ENCODE results near the gene ABHD6. TPM values are rescaled to one million over a fixed set of nuclear protein-coding genes. Genes with fewer than 3 reads are reported as not detected.
"Not testable (repeated sequence)": the region's sequence is repeated elsewhere in the genome, so short reads cannot be mapped to it uniquely, and the experiment has no call there.

ABHD6 gene, protein sequence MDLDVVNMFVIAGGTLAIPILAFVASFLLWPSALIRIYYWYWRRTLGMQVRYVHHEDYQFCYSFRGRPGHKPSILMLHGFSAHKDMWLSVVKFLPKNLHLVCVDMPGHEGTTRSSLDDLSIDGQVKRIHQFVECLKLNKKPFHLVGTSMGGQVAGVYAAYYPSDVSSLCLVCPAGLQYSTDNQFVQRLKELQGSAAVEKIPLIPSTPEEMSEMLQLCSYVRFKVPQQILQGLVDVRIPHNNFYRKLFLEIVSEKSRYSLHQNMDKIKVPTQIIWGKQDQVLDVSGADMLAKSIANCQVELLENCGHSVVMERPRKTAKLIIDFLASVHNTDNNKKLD
- 8.9 and 11.4 TPM in 2 replicates for total RNA-seq (2014; rRNA removed; shearing (Covaris generic); ENCODE audit: low replicate concordance)

DNA sequence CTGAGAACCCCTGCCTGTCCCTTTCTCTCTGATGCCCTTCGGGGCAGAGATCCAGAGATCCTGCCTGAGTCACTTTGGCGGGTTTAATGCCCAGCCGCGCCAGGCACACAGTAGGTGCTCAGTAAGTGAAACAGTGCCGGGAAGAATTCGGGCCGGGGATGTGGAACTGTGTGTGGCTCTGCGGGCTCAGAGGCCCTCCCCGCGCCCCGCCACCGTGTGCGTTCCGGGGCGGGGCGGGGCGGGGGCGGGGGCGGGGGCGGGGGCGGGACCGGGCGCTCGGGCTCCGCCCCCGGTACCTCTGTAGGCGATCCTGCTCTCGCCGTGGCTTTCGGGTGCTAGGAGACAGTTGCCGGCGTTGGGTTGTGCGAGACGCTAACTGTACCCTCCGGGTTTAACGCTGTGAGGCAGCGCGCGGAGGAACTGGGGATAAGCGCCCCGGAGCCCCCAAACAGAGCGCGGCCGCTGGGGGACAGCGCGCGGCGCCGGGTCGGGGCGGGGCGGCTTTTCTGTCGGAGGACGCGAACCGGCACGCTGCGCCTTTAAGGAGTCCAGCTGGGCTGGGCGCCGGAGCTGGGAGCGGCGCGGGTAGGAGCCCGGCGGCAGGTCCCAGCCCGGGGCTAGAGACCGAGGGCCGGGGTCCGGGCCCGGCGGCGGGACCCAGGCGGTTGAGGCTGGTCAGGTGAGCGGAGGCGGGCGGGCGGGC, at the start of gene ABHD6:
TSS of gene ABHD6 (plus strand) at position 555 of the 703 bp plus-strand sequence. CDS start 18,795 bp downstream, outside the sequence.
- in situ Hi-C loops (cut with HindIII; ENCODE audit: low pct_unique_long_range_greater_than_20kb, low sequenced_read_pairs), result no loop called here

DNA sequence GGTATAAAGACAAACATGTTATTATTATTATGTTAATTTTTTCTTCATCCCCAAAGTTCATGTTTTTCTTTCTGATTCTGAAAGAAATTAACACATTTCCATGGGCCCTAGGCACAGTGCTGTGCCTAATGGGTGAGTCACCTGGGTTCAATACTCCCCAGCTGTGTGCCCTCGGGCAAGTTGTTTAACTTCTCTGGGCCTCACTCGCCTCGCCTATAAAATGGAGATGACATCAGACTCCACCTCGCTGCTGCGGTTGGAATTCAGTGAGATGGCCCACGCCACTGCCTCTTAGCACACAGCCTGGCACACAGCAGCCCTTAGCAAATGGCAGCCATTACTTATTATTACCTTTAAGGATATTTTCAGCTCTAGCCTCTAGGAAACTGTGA, 49.4 kb upstream of the ABHD6 start:
- no peak for DNase-seq (ENCODE audit: low read depth)
- in situ Hi-C loops (cut with HindIII; ENCODE audit: low pct_unique_long_range_greater_than_20kb, low sequenced_read_pairs), result no loop called here

More for the DNA sequence above, at the start of gene ABHD6:
- DNase-seq (ENCODE audit: low read depth), result peak; percentile 74

DNA sequence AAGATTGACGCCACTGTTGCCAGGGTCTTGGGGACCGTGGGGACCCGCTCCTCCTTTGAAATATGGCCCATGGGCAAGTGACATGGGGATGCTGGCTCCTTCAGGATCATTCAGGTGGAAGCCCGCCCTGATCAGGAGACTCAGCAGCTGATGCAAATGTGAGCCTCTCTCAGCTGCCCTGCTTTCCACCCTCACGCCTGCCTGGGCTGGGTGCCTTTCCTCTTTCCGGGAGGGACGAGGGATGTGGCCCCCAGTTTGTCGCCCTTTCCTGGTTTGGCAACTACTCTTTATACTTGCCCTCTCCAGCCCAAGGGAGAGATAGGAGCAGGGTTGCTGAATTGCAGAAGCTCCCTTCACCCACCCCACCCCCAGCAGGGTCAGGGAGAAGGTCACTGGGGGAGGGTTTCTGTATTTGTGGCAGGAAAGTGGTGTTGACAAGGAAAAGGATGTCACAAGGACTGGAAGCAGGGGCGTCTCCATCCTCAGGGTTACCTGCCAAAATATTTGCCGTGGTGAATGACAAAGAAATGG, 48.6 kb upstream of the ABHD6 start:
- DNase-seq (ENCODE audit: low read depth), result no peak
- in situ Hi-C loops (cut with HindIII; ENCODE audit: low pct_unique_long_range_greater_than_20kb, low sequenced_read_pairs), result no loop called here

DNA sequence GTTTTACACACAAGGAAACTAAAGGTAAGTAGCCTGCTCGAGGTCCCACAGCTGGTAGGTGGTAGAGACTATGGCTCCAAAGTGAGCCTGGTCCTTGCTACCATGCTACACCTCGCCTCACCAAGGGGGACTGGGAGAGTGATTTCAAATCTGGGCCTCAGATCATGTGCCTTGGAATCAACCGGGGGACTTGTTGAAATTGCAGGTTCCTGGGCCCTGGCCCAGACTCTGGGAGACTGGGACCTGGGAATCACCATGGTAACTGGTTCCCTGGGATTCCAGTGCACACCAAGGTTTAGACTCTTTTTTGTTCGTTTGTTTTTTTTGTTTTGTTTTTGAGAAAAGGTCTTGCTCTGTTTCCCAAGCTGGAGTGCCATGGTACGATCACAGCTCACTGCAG, 47.9 kb upstream of the ABHD6 start:
- no peak for DNase-seq (ENCODE audit: low read depth)
- in situ Hi-C loops (cut with HindIII; ENCODE audit: low pct_unique_long_range_greater_than_20kb, low sequenced_read_pairs), result no loop called here

DNA sequence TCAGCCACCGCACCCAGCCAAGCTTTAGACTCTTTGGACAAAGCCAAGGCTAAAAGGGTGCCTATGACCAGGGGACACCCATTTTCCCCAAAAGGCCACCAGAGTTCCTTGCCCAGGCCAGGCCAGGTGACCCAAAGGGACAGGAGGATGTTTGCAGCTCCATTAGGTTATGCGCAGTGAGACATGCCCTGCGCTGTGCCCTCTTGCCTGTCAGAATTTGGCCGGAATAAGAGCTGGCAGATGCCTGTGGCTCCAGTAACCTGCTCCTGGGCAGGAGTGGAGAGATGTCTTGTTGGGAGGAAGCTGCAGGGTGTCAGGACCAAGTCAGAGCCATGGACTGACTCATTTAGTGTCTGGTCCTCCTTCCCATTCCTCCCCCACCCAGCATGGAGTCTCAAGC, 47.3 kb upstream of the ABHD6 start:
- DNase-seq (ENCODE audit: low read depth), result no peak
- in situ Hi-C loops (cut with HindIII; ENCODE audit: low pct_unique_long_range_greater_than_20kb, low sequenced_read_pairs), result no loop called here

DNA sequence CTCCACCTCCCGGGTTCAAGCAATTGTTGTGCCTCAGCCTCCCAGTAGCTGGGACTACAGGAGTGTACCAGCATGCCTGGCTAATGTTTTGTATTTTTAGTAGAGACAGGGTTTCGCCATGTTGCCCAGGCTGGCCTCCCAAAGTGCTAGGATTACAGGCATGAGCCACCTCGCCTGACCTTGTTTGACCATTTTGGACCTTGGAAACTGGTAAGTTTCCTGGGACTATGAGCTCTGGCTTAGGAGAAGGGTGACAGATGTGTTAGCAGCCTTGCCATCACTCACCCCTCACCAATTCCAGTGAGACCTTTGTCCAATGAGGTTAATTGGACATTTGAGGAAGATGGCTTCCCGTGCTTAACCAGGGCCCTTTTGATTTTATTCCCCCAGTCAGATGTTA, 46.7 kb upstream of the ABHD6 start:
- DNase-seq (ENCODE audit: low read depth), result no peak
- in situ Hi-C loops (cut with HindIII; ENCODE audit: low pct_unique_long_range_greater_than_20kb, low sequenced_read_pairs), result no loop called here

DNA sequence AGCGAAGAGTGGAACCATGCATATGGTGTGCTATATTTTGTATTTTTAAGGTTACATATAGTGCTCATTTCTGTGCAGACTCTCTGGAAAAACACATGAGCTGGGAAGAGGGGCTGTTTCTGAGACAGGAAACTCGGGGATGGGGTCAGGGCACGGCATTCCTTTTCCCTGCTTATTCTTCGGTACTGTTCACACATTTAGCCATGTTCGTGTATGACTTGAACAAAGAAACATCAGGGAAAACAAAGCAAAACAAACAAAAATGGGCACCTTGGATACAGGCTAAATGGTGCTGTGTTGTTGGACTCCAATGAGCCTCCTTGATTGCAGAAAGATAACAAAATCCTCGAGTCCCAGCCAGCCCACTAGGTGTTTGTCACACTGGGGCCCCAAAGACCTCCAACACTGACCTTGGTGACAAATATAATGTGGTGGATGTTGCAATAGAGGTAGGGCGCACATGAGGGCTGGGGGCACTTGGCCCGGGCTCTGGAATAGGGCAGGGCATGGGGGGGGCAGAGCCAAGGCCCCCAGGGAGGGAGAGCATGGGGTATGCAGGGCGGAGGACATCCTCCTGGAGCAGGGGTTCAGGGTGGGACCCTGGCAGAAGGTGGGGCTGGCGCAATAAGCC, 46.1 kb upstream of the ABHD6 start:
- in situ Hi-C loops (cut with HindIII; ENCODE audit: low pct_unique_long_range_greater_than_20kb, low sequenced_read_pairs), result no loop called here
- no peak for DNase-seq (ENCODE audit: low read depth)

DNA sequence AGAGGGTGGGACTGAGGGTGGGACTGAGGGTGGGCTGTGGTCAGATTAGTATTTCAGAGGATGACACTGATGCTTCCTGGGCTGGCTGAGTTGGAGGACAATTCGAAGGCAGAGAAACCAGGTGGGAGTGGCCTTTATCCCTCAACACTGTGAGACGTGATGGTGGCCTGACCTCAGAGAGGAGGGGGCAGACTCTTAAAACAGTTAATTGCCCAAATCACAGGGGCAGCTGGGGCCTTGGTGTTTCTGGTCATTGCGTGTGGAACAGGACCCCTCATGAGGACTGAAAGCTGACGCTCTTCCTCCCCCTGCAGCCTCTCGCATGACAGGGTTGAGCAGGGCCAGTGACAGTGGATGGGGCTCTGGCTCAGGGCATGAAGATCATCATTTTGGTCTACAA, 45.5 kb upstream of the ABHD6 start:
- DNase-seq (ENCODE audit: low read depth), result no peak
- in situ Hi-C loops (cut with HindIII; ENCODE audit: low pct_unique_long_range_greater_than_20kb, low sequenced_read_pairs), result no loop called here

DNA sequence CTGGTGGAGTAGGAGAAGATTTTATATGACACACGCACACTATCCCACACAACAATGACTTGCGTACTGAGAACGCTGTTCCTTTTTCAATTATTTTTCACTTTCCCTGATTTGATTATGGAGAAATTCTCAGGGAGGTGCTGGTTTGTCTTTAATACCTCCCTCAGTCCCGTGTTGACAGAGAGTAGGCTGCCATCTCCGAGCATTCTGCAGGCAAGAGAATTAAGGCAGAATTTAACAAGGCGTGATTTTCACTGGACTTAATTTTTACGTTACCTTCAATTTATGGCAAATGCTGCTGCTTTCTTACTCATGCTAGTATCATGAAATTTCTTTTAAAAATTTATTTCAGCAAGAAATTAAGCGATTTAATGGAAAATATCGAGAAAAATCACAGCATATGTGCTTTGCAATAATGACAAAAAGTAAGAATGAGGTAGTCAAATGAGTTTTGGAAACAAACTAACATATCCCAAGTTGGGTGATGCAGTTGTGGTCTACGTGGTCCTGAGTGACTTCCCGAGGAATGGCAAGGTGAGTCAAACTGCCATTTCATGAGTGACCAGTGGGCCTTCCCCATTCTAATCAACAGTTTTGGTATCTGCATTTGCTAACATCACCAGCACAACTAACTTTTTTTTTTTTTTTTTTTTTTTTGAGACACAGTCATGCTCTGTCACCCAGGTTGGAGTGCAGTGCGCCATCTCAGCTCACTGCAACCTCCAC, 43.7 kb upstream of the ABHD6 start:
- DNase-seq (ENCODE audit: low read depth), result no peak
- in situ Hi-C loops (cut with HindIII; ENCODE audit: low pct_unique_long_range_greater_than_20kb, low sequenced_read_pairs), result no loop called here

DNA sequence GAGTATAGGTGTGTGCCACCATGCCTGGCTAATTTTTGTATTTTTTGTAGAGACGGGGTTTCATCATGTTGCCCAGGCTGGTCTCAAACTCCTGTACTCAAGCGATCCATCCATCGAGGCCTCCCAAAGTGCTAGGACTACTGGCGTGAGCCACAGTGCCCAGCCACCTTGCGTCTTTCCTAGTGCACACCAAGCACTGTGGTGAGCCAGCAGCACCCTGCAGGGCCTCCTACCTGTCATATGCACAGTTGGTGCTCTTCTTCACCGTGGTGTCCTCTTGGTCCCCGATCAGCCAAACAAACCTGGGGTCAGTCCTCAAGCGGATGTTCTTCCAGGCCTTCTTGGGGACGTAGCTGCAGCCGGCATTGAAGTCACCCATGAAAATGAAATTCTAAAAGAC, 40.0 kb upstream of the ABHD6 start:
- in situ Hi-C loops (cut with HindIII; ENCODE audit: low pct_unique_long_range_greater_than_20kb, low sequenced_read_pairs), result no loop called here
- no peak for DNase-seq (ENCODE audit: low read depth)

DNA sequence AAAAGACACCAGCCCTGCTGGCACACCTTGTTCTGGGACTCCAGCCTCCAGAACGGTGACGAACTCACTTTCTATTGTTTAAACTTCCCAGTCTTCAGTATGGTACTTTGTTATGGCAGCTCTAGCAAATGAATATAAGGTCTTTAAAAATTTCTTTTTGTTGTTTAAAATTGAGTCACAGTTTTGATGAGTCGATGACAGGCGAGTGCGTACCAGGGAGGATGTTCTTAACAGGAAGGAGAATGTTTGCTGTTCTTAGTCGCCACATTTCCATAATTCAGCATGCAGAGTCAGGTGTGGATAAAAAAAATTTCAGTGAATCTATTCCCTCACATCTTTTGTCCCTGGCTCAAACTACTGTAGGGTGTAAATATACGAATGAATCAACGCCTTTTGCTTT, 39.2 kb upstream of the ABHD6 start:
- DNase-seq (ENCODE audit: low read depth), result no peak
- in situ Hi-C loops (cut with HindIII; ENCODE audit: low pct_unique_long_range_greater_than_20kb, low sequenced_read_pairs), result no loop called here

DNA sequence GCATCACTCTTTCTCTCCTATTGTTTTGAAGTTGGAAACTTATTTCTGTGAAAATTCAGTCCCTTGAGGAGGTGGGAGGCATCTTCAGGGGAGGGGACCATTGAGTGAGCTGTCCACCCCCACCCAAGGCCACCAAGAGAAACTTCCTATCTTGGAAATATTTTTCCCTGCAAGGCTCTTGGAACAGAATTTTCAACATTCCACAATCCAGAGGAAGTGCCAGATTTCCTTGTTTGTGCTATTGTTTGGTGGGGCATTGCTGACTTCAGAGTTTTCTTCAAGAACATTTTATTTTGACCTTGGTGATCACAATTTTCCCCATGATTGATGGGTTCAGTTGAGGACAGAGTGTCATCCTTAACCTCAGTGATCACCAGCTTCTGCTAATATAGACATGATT, 38.8 kb upstream of the ABHD6 start:
- no peak for DNase-seq (ENCODE audit: low read depth)
- in situ Hi-C loops (cut with HindIII; ENCODE audit: low pct_unique_long_range_greater_than_20kb, low sequenced_read_pairs), result no loop called here

DNA sequence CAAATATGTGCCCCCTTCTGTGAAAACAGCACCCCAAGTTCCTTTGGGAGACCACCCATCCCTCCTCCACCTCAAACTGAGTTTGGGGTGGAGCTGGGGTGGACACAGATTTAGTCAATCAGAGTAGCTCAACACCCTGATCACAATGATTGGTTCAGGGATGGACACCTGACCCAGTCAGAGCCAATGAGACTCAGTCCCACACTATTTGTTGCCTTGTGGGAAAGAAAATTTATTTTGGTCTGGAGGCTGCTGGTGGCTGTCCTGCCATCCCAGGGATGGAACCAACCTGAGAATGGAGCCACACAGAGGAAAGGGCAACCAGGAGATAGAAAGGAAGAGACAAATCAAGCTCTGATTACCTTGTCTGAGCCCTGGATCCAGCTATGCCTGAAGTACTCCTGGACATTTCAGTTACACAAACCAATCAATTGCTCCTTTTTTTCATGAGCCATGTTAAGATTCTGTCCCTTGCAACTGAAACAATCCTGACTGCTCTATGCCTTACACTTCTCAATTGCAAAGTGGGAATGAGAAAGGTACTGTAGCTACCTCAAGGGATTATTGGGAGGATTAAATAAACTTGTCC, 37.4 kb upstream of the ABHD6 start:
- in situ Hi-C loops (cut with HindIII; ENCODE audit: low pct_unique_long_range_greater_than_20kb, low sequenced_read_pairs), result no loop called here
- DNase-seq (ENCODE audit: low read depth), result no peak

DNA sequence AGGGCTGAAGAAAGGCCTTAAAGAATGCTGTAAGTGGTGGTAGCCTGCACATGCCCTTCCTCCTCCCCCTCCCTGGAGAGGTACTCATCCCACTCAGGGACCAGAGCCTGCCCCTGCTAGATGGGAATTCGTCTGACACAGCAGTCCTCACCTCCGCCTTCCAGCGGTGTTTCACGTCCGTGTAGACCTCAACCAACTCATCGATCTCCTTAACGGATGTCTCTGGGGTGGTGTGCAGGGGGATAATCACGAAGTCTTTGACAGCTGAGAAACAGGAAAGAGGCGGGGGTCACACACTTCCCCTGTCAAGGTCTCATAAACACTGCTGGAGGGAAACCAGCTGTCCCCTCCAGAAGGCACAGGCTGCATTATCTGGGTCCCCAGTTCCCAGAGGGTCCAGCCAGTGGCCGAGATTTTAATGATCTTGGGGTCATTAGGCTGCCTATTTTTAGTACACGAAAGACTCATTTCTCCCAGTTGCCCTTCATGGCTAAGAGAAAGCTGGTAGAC, 36.7 kb upstream of the ABHD6 start:
- no peak for DNase-seq (ENCODE audit: low read depth)
- in situ Hi-C loops (cut with HindIII; ENCODE audit: low pct_unique_long_range_greater_than_20kb, low sequenced_read_pairs), result no loop called here

DNA sequence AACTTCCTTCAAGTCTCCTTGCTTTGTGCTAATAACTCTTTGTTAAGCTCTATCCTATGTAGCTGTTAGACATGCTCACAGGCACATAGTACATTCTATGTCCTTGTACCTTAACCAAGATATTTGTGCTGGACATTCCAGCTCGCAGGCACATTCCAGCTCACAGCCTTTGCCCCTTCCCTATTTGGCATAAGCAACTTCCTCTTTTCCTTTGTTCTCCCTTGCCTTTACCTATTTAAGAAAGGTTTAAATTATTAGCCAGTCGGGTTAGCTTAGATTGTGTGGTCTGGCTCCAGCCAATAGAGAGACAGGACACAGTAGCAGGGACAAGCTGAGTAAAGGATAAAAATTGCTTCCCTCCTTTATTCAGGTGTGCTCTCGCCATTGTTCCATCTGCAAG, 36.1 kb upstream of the ABHD6 start:
- DNase-seq (ENCODE audit: low read depth); in situ Hi-C loops (cut with HindIII; ENCODE audit: low pct_unique_long_range_greater_than_20kb, low sequenced_read_pairs): not testable (repeated sequence)

DNA sequence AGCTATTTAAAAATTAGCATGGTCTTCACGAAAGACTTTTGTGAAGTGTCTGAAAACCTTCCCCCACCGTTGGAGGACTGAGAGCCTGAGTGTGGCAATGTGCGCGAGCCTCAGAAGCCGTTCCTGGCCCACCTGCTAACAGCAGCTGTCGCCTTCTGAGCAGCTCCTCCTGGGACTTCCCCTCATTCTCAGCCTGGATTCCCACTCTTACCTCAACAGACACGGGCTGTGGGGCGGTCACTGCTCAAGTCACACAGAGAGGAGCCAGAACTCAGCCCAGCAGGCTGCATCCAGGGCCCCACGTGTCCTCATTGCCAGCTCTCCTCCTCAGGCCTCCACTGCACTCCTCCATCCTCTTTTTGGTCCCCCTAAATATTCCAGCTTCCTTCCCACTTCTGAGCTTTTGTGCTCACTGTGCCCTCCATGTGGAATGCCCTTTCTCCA, 34.7 kb upstream of the ABHD6 start:
- DNase-seq (ENCODE audit: low read depth), result no peak
- in situ Hi-C loops (cut with HindIII; ENCODE audit: low pct_unique_long_range_greater_than_20kb, low sequenced_read_pairs), result no loop called here

DNA sequence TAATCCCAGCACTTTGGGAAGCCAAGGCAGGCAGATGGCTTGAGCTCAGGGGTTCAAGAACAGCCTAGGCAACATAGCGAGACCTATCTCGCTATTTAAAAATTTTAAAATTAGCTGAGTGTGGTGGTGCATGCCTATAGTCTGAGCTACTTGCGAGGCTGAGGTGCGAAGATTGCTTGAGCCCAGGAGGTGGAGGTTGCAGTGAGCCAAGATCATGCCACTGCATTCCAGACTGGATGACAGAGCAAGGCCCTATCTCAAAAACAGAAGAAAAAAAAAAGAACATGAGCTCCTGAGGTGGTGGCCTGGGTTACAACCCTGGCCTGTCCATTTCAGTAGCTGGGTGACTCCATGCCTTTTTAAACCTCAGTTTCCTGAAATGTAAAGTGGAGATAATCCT, 34.1 kb upstream of the ABHD6 start:
- DNase-seq (ENCODE audit: low read depth), result no peak
- in situ Hi-C loops (cut with HindIII; ENCODE audit: low pct_unique_long_range_greater_than_20kb, low sequenced_read_pairs), result no loop called here

DNA sequence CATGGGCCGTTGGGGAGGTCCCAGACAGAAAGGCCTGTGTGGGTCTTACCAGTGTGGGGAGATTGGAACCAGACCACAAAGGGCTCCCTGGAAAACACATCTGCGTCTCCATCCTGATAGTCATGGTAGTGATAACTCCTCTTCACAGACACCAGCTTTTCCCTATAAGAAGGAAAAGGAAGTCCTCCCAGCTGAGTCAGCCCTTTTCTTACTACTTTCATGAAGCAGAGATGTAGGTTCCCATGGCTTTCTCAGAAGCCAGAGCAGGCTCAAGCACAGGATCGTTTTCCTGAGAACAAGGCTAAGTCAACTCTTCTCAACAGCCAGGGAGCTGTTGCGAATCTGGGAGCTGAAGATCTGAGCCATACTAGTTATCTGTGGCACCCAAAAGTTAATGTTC, 32.9 kb upstream of the ABHD6 start:
- in situ Hi-C loops (cut with HindIII; ENCODE audit: low pct_unique_long_range_greater_than_20kb, low sequenced_read_pairs), result no loop called here

More for the DNA sequence above, 32.9 kb upstream of the ABHD6 start:
- DNase-seq (ENCODE audit: low read depth), result no peak
